OCI-LY1 (cell line): ENCODE measurements around the gene UBR2.

ENCODE experiments used
- EZH2 ChIP-seq: fragments of 200-600 bp; sonication (generic), shearing (Covaris generic); IDR thresholded peaks from 2 replicates; pipeline ENCODE4 v1.8.0; 2017; ENCODE audit warnings: borderline replicate concordance, mixed run types, mild to moderate bottlenecking, antibody characterized with exemption, low read length, moderate library complexity, mixed read lengths
- TF ChIP-seq, protein P1 (sequence below): fragments of 200-600 bp; sonication (generic), shearing (Covaris generic); IDR thresholded peaks from 2 replicates; pipeline ENCODE4 v1.5.1; 2017; ENCODE audit warnings: mild to moderate bottlenecking, antibody characterized with exemption, low read length, moderate library complexity, mixed read lengths

DNA sequence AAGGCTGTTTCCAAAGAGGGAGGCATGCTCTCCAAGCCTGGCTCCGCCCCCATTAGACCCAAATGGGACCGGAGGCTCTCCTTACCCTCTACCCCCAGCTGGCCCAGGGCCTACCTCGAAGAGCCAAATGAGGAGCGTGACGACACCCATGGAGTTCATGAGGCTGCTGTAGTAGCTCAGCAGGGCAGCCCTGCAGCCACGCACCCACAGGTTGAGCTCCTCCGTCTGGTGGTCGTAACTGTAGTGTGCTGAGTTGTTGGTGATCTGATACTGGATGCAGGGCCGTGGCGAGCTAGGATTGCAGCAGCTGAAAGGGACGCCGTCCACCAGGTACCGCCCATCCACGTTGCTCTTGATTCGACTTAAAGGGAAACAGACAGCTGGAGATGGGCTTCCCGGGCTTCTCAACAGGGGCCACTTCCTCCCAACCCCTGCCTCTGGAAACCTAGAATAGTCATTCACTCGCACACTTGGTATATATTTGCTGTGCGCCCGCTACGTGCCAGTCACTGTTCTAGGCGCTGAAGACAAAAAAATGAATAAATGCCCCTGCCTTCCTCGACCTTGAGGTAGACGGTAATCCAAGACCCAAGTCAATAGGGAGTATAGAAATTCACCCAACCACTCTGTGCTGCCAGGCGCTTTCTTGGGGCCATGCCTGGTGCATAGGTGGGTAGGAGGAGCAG lies 140.6 kb downstream of the UBR2 start:
- TF ChIP-seq, protein P1, sequence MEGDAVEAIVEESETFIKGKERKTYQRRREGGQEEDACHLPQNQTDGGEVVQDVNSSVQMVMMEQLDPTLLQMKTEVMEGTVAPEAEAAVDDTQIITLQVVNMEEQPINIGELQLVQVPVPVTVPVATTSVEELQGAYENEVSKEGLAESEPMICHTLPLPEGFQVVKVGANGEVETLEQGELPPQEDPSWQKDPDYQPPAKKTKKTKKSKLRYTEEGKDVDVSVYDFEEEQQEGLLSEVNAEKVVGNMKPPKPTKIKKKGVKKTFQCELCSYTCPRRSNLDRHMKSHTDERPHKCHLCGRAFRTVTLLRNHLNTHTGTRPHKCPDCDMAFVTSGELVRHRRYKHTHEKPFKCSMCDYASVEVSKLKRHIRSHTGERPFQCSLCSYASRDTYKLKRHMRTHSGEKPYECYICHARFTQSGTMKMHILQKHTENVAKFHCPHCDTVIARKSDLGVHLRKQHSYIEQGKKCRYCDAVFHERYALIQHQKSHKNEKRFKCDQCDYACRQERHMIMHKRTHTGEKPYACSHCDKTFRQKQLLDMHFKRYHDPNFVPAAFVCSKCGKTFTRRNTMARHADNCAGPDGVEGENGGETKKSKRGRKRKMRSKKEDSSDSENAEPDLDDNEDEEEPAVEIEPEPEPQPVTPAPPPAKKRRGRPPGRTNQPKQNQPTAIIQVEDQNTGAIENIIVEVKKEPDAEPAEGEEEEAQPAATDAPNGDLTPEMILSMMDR: no peak
- TF ChIP-seq EZH2: no peak
